ENCODE results near the gene MRPL58. TPM values are rescaled to one million over a fixed set of nuclear protein-coding genes. Genes with fewer than 3 reads are reported as not detected.
A peak's percentile ranks its signal among the peaks of the same experiment; 100 is the strongest.

MRPL58 gene
- total and polyA plus RNA-seq, 2 experiments from 2014 or later = 44.8 to 48.4 TPM

- no peak for DNase-seq (ENCODE audit: low read depth in 1 of 2, low spot score in 1 of 2)
- H3K36me3 ChIP-seq = no peaks in the 10 kb centered on the region
- H3K27ac ChIP-seq = no peak overlapping the region
- no peaks in the 10 kb centered on the region for H3K9me3 ChIP-seq (ENCODE audit: low read depth)
- H3K4me3 ChIP-seq = no peak overlapping the region
- H3K27me3 ChIP-seq = no peaks in the 10 kb centered on the region
- TF ChIP-seq CTCF (IDR thresholded peaks at IDR 0.05; ENCODE audit: low read depth, low read length) = no peak
- no peaks in the 10 kb centered on the region for H3K4me1 ChIP-seq (ENCODE audit: low read depth)
Measured at GRCh38 chr17:74990581-74991105, 21.8 kb upstream of the MRPL58 start.

GRCh38 chr17:74992223-74992622 lies 20.2 kb upstream of the MRPL58 start:
- H3K36me3 ChIP-seq = no peaks in the 10 kb centered on the region
- no peak for DNase-seq (ENCODE audit: low read depth in 1 of 2, low spot score in 1 of 2)
- H3K27me3 ChIP-seq = no peaks in the 10 kb centered on the region
- H3K4me3 ChIP-seq = no peak overlapping the region
- H3K27ac ChIP-seq = no peak overlapping the region
- H3K9me3 ChIP-seq (ENCODE audit: low read depth) = no peaks in the 10 kb centered on the region
- no peaks in the 10 kb centered on the region for H3K4me1 ChIP-seq (ENCODE audit: low read depth)
- no peak for TF ChIP-seq CTCF (IDR thresholded peaks at IDR 0.05; ENCODE audit: low read depth, low read length)

GRCh38 chr17:74994440-74994839 lies 18.0 kb upstream of the MRPL58 start:
- no peak for TF ChIP-seq CTCF (IDR thresholded peaks at IDR 0.05; ENCODE audit: low read depth, low read length)
- peak in 1 of 2 donors; percentile 87 for DNase-seq (ENCODE audit: low read depth in 1 of 2, low spot score in 1 of 2)
- no peak overlapping the region for H3K27ac ChIP-seq

GRCh38 chr17:74995847-74996246 lies 16.6 kb upstream of the MRPL58 start:
- no peaks in the 10 kb centered on the region for H3K27me3 ChIP-seq
- no peaks in the 10 kb centered on the region for H3K36me3 ChIP-seq
- no peaks in the 10 kb centered on the region for H3K9me3 ChIP-seq (ENCODE audit: low read depth)
- no peak for TF ChIP-seq CTCF (IDR thresholded peaks at IDR 0.05; ENCODE audit: low read depth, low read length)
- H3K27ac ChIP-seq = no peak overlapping the region
- H3K4me3 ChIP-seq = no peak overlapping the region
- H3K4me1 ChIP-seq (ENCODE audit: low read depth) = peaks cover 6% of the 10 kb centered on the region
- no peak for DNase-seq (ENCODE audit: low read depth in 1 of 2, low spot score in 1 of 2)

More at GRCh38 chr17:74994440-74994839, 18.0 kb upstream of the MRPL58 start:
- Histone ChIP-seq H3K4me3 (no peak overlapping the region), H3K27me3 (no peaks in the 10 kb centered on the region), H3K4me1 (ENCODE audit: low read depth) (peaks cover 6% of the 10 kb centered on the region), H3K36me3 (no peaks in the 10 kb centered on the region), H3K9me3 (ENCODE audit: low read depth) (no peaks in the 10 kb centered on the region)

GRCh38 chr17:74998783-74999182 lies 13.7 kb upstream of the MRPL58 start:
- no peak for TF ChIP-seq CTCF (IDR thresholded peaks at IDR 0.05; ENCODE audit: low read depth, low read length)
- no peak overlapping the region for H3K4me3 ChIP-seq

More at GRCh38 chr17:74998783-74999182, 13.7 kb upstream of the MRPL58 start:
- H3K27me3 ChIP-seq = no peaks in the 10 kb centered on the region
- H3K36me3 ChIP-seq = peaks cover 4% of the 10 kb centered on the region
- no peaks in the 10 kb centered on the region for H3K9me3 ChIP-seq (ENCODE audit: low read depth)
- peak overlapping the region; percentile 84 for H3K27ac ChIP-seq
- peak in 1 of 2 donors; percentile 30 for DNase-seq (ENCODE audit: low read depth in 1 of 2, low spot score in 1 of 2)
- H3K4me1 ChIP-seq (ENCODE audit: low read depth) = peaks cover 6% of the 10 kb centered on the region
